Measurements from ENCODE around the gene CCDC127. TPM values are rescaled to one million over a fixed set of nuclear protein-coding genes. Genes with fewer than 3 reads are reported as not detected.
A peak's percentile ranks its signal among the peaks of the same experiment; 100 is the strongest.

Gene CCDC127
- total and polyA plus RNA-seq, 2 experiments from 2014 or later = 11.3 to 19.3 TPM

GRCh38 chr5:180286-180918, 37.6 kb downstream of the CCDC127 start:
- H3K4me3 ChIP-seq = no peak overlapping the region
- H3K4me1 ChIP-seq (ENCODE audit: low read depth) = peaks cover 8% of the 10 kb centered on the region
- TF ChIP-seq CTCF (IDR thresholded peaks at IDR 0.05; ENCODE audit: low read depth, low read length) = no peak
- H3K36me3 ChIP-seq = no peaks in the 10 kb centered on the region
- DNase-seq (ENCODE audit: low read depth in 1 of 2, low spot score in 1 of 2) = peak in 1 of 2 donors; percentile 29
- H3K27ac ChIP-seq = no peak overlapping the region
- H3K9me3 ChIP-seq (ENCODE audit: low read depth) = no peaks in the 10 kb centered on the region
- no peaks in the 10 kb centered on the region for H3K27me3 ChIP-seq

- no peak overlapping the region for H3K4me3 ChIP-seq
- no peak for TF ChIP-seq CTCF (IDR thresholded peaks at IDR 0.05; ENCODE audit: low read depth, low read length)
Measured at GRCh38 chr5:179401-179800, 38.6 kb downstream of the CCDC127 start.

GRCh38 chr5:178110-178509, 39.8 kb downstream of the CCDC127 start:
- TF ChIP-seq CTCF (IDR thresholded peaks at IDR 0.05; ENCODE audit: low read depth, low read length) = no peak
- no peak overlapping the region for H3K4me3 ChIP-seq

More at GRCh38 chr5:179401-179800, 38.6 kb downstream of the CCDC127 start:
- peaks cover 8% of the 10 kb centered on the region for H3K4me1 ChIP-seq (ENCODE audit: low read depth)
- no peaks in the 10 kb centered on the region for H3K27me3 ChIP-seq
- no peaks in the 10 kb centered on the region for H3K9me3 ChIP-seq (ENCODE audit: low read depth)
- H3K36me3 ChIP-seq = no peaks in the 10 kb centered on the region
- no peak overlapping the region for H3K27ac ChIP-seq
- DNase-seq (ENCODE audit: low read depth in 1 of 2, low spot score in 1 of 2) = no peak

GRCh38 chr5:176296-176823, 41.6 kb downstream of the CCDC127 start:
- DNase-seq (ENCODE audit: low read depth in 1 of 2, low spot score in 1 of 2) = no peak
- no peak for TF ChIP-seq CTCF (IDR thresholded peaks at IDR 0.05; ENCODE audit: low read depth, low read length)
- Histone ChIP-seq H3K36me3 (no peaks in the 10 kb centered on the region), H3K9me3 (ENCODE audit: low read depth) (no peaks in the 10 kb centered on the region), H3K4me1 (ENCODE audit: low read depth) (peaks cover 8% of the 10 kb centered on the region), H3K27me3 (no peaks in the 10 kb centered on the region), H3K27ac (no peak overlapping the region), H3K4me3 (no peak overlapping the region)

More at GRCh38 chr5:178110-178509, 39.8 kb downstream of the CCDC127 start:
- no peak for DNase-seq (ENCODE audit: low read depth in 1 of 2, low spot score in 1 of 2)
- H3K27me3 ChIP-seq = no peaks in the 10 kb centered on the region
- H3K9me3 ChIP-seq (ENCODE audit: low read depth) = no peaks in the 10 kb centered on the region
- H3K27ac ChIP-seq = no peak overlapping the region
- peaks cover 8% of the 10 kb centered on the region for H3K4me1 ChIP-seq (ENCODE audit: low read depth)
- H3K36me3 ChIP-seq = no peaks in the 10 kb centered on the region

- Histone ChIP-seq H3K27ac (no peak overlapping the region), H3K9me3 (ENCODE audit: low read depth) (no peaks in the 10 kb centered on the region), H3K27me3 (no peaks in the 10 kb centered on the region), H3K4me1 (ENCODE audit: low read depth) (peaks cover 2% of the 10 kb centered on the region), H3K36me3 (no peaks in the 10 kb centered on the region), H3K4me3 (no peak overlapping the region)
- no peak for TF ChIP-seq CTCF (IDR thresholded peaks at IDR 0.05; ENCODE audit: low read depth, low read length)
- no peak for DNase-seq (ENCODE audit: low read depth in 1 of 2, low spot score in 1 of 2)
Measured at GRCh38 chr5:174876-175465, 43.0 kb downstream of the CCDC127 start.
